HG02943 (cell line): ENCODE data around the gene ARAP3.
"Not testable (repeated sequence)": the region's sequence is repeated elsewhere in the genome, so short reads cannot be mapped to it uniquely, and the experiment has no call there.

Experiments
- ATAC-seq: cut with Tn5 transposase; IDR thresholded peaks from one replicate; pipeline ENCODE4 v1.9.1; 2021; ENCODE audit warnings: mild to moderate bottlenecking, low read depth, moderate library complexity; ENCODE audit not compliant: unreplicated experiment

Gene ARAP3

GRCh38 chr5:141623186-141623585, 58.8 kb downstream of the ARAP3 start:
- peak; percentile 35 for ATAC-seq

- peak; percentile 85 for ATAC-seq
Observed at GRCh38 chr5:141618804-141619554, 63.1 kb downstream of the ARAP3 start, which contains the start of gene DIAPH1. TSS of gene DIAPH1 (minus strand) at chr5:141619000. CDS start at chr5:141618914, 86 bp downstream.

- peak; percentile 38 for ATAC-seq
Observed at GRCh38 chr5:141618030-141618803, 63.8 kb downstream of the ARAP3 start.

GRCh38 chr5:141617682-141618029, 64.4 kb downstream of the ARAP3 start:
- no peak for ATAC-seq

- ATAC-seq: no peak
Observed at GRCh38 chr5:141617128-141617527, 64.9 kb downstream of the ARAP3 start.

- ATAC-seq: no peak
Observed at GRCh38 chr5:141615991-141616720, 65.9 kb downstream of the ARAP3 start.

- no peak for ATAC-seq
Observed at GRCh38 chr5:141613344-141613743, 68.7 kb downstream of the ARAP3 start.

- ATAC-seq: no peak
Observed at GRCh38 chr5:141611289-141611688, 70.7 kb downstream of the ARAP3 start.

GRCh38 chr5:141609921-141610320, 72.1 kb downstream of the ARAP3 start:
- ATAC-seq: not testable (repeated sequence)

- no peak for ATAC-seq
Observed at GRCh38 chr5:141609044-141609443, 73.0 kb downstream of the ARAP3 start.

- ATAC-seq: no peak
Observed at GRCh38 chr5:141608557-141608956, 73.5 kb downstream of the ARAP3 start.

- no peak for ATAC-seq
Observed at GRCh38 chr5:141608046-141608445, 74.0 kb downstream of the ARAP3 start.

GRCh38 chr5:141605523-141606277, 76.3 kb downstream of the ARAP3 start:
- ATAC-seq: peak; percentile 99

- no peak for ATAC-seq
Observed at GRCh38 chr5:141603923-141604717, 77.9 kb downstream of the ARAP3 start.
